ENCODE results near the gene NANOG. TPM values are rescaled to one million over a fixed set of nuclear protein-coding genes. Genes with fewer than 3 reads are reported as not detected.

NANOG gene
- total and polyA plus RNA-seq, 2 of the 8 experiments (the other 6 are each of a cell fraction or from before 2014, with no cell fraction given) = 53.7 to 231 TPM

DNA sequence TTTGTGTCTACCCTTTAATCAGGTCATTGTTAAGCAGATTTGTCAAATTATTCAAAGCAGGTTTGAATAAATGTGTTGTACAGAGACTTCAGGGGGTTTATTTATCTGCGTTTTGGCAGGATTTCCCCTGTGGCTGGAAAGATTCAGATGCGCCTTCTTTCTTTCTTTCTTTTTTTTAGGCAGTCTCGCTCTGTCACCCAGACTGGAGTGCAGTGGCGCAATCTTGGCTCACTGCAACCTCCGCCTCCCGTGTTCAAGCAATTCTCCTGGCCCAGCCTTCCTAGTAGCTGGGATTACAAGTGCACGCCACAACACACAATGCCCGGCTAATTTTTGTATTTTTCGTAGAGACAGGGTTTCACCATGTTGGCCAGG is 30.4 kb upstream of the NANOG start (continued):
- TF ChIP-seq, protein P1, sequence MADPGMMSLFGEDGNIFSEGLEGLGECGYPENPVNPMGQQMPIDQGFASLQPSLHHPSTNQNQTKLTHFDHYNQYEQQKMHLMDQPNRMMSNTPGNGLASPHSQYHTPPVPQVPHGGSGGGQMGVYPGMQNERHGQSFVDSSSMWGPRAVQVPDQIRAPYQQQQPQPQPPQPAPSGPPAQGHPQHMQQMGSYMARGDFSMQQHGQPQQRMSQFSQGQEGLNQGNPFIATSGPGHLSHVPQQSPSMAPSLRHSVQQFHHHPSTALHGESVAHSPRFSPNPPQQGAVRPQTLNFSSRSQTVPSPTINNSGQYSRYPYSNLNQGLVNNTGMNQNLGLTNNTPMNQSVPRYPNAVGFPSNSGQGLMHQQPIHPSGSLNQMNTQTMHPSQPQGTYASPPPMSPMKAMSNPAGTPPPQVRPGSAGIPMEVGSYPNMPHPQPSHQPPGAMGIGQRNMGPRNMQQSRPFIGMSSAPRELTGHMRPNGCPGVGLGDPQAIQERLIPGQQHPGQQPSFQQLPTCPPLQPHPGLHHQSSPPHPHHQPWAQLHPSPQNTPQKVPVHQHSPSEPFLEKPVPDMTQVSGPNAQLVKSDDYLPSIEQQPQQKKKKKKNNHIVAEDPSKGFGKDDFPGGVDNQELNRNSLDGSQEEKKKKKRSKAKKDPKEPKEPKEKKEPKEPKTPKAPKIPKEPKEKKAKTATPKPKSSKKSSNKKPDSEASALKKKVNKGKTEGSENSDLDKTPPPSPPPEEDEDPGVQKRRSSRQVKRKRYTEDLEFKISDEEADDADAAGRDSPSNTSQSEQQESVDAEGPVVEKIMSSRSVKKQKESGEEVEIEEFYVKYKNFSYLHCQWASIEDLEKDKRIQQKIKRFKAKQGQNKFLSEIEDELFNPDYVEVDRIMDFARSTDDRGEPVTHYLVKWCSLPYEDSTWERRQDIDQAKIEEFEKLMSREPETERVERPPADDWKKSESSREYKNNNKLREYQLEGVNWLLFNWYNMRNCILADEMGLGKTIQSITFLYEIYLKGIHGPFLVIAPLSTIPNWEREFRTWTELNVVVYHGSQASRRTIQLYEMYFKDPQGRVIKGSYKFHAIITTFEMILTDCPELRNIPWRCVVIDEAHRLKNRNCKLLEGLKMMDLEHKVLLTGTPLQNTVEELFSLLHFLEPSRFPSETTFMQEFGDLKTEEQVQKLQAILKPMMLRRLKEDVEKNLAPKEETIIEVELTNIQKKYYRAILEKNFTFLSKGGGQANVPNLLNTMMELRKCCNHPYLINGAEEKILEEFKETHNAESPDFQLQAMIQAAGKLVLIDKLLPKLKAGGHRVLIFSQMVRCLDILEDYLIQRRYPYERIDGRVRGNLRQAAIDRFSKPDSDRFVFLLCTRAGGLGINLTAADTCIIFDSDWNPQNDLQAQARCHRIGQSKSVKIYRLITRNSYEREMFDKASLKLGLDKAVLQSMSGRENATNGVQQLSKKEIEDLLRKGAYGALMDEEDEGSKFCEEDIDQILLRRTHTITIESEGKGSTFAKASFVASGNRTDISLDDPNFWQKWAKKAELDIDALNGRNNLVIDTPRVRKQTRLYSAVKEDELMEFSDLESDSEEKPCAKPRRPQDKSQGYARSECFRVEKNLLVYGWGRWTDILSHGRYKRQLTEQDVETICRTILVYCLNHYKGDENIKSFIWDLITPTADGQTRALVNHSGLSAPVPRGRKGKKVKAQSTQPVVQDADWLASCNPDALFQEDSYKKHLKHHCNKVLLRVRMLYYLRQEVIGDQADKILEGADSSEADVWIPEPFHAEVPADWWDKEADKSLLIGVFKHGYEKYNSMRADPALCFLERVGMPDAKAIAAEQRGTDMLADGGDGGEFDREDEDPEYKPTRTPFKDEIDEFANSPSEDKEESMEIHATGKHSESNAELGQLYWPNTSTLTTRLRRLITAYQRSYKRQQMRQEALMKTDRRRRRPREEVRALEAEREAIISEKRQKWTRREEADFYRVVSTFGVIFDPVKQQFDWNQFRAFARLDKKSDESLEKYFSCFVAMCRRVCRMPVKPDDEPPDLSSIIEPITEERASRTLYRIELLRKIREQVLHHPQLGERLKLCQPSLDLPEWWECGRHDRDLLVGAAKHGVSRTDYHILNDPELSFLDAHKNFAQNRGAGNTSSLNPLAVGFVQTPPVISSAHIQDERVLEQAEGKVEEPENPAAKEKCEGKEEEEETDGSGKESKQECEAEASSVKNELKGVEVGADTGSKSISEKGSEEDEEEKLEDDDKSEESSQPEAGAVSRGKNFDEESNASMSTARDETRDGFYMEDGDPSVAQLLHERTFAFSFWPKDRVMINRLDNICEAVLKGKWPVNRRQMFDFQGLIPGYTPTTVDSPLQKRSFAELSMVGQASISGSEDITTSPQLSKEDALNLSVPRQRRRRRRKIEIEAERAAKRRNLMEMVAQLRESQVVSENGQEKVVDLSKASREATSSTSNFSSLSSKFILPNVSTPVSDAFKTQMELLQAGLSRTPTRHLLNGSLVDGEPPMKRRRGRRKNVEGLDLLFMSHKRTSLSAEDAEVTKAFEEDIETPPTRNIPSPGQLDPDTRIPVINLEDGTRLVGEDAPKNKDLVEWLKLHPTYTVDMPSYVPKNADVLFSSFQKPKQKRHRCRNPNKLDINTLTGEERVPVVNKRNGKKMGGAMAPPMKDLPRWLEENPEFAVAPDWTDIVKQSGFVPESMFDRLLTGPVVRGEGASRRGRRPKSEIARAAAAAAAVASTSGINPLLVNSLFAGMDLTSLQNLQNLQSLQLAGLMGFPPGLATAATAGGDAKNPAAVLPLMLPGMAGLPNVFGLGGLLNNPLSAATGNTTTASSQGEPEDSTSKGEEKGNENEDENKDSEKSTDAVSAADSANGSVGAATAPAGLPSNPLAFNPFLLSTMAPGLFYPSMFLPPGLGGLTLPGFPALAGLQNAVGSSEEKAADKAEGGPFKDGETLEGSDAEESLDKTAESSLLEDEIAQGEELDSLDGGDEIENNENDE (IDR thresholded peaks at IDR 0.05; ENCODE audit: insufficient replicate concordance, low read length) = no peak
- peak; percentile 41; the same call in 1 of the 2 replicates for TF ChIP-seq CEBPB (IDR thresholded peaks at IDR 0.05; ENCODE audit: low read depth, low read length)

Measured in H1 (cell line).